Smooth muscle cell of the brain vasculature (primary cell): Measurements from ENCODE around the gene NDUFS6.
"Not testable (repeated sequence)": the region's sequence is repeated elsewhere in the genome, so short reads cannot be mapped to it uniquely, and the experiment has no call there.

Experiments used
- DNase-seq: peaks from one replicate; pipeline ENCODE4 v3.0.0-alpha.2; 2012; ENCODE audit warnings: low read depth, low spot score

Gene NDUFS6

GRCh38 chr5:1832511-1833250, 31.5 kb downstream of the NDUFS6 start:
- DNase-seq: no peak

- no peak for DNase-seq
Observed at GRCh38 chr5:1833264-1834021, 32.2 kb downstream of the NDUFS6 start.

- no peak for DNase-seq
Observed at GRCh38 chr5:1834022-1834551, 32.9 kb downstream of the NDUFS6 start.

GRCh38 chr5:1834721-1835429, 33.7 kb downstream of the NDUFS6 start:
- DNase-seq: no peak

- no peak for DNase-seq
Observed at GRCh38 chr5:1835431-1835830, 34.2 kb downstream of the NDUFS6 start.

GRCh38 chr5:1836176-1836890, 35.1 kb downstream of the NDUFS6 start:
- no peak for DNase-seq

- no peak for DNase-seq
Observed at GRCh38 chr5:1836891-1837880, 36.0 kb downstream of the NDUFS6 start.

- DNase-seq: no peak
Observed at GRCh38 chr5:1838013-1838412, 36.8 kb downstream of the NDUFS6 start.

GRCh38 chr5:1840071-1840547, 38.9 kb downstream of the NDUFS6 start:
- DNase-seq: no peak

GRCh38 chr5:1840741-1841521, 39.7 kb downstream of the NDUFS6 start:
- DNase-seq: no peak

GRCh38 chr5:1842004-1842819, 41.0 kb downstream of the NDUFS6 start:
- DNase-seq: no peak

- not testable (repeated sequence) for DNase-seq
Observed at GRCh38 chr5:1843761-1844160, 42.6 kb downstream of the NDUFS6 start.

GRCh38 chr5:1844708-1845436, 43.7 kb downstream of the NDUFS6 start:
- DNase-seq: no peak

GRCh38 chr5:1845696-1846095, 44.5 kb downstream of the NDUFS6 start:
- no peak for DNase-seq

- DNase-seq: no peak
Observed at GRCh38 chr5:1846583-1846982, 45.4 kb downstream of the NDUFS6 start.

GRCh38 chr5:1847056-1847455, 45.8 kb downstream of the NDUFS6 start:
- no peak for DNase-seq

- no peak for DNase-seq
Observed at GRCh38 chr5:1847611-1848010, 46.4 kb downstream of the NDUFS6 start.
